PC-9 (cell line): ENCODE measurements around the gene NF1.

Experiments
- EZH2 ChIP-seq: fragments of 200-600 bp; sonication (generic); IDR thresholded peaks from 2 replicates; pipeline ENCODE4 v1.8.0; 2017; ENCODE audit warnings: antibody characterized with exemption, low read depth
- TF ChIP-seq, protein P1 (sequence below): fragments of 200-600 bp; sonication (generic); conservative IDR thresholded peaks from 2 replicates; pipeline ENCODE4 v1.6.1; 2017; ENCODE audit warnings: mixed run types, antibody characterized with exemption, mild to moderate bottlenecking, moderate library complexity

DNA sequence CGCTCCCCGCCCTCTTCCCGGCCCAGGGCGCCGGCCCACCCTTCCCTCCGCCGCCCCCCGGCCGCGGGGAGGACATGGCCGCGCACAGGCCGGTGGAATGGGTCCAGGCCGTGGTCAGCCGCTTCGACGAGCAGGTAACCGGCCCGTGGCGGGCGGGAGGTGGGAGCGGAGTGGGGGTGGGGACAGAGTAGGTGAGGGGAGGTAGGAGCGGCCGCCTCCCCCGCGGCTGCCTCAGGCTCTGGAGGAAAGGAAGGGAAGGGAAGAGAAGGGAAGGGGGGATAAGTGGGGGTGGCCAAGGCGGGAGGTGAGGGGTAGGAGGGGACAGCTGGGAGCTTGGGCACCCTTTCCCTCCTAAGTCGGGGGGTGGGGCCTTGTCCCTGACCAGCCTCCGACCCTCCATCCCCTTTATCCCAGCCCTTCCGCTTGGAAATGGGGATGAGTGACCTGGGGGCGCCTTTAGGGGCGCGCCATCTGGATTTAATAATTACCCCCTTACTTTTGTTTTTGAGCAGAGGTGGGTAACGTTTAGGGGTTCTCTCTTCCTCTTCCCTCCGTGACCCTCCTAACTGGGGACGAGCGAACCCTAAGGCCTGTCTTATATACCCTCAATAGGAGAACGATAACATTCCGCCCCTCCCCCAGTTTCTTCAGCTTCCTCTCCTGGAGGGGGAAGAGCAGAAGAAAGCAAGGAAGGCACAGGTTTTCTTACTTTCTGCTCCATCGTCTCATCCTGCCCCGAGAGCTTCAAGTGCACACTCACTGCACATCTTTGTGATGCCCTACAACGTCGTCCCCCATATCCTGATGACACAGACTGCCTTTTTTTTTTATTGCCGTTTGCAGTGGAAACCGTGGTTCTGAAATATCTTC lies 694 bp downstream of the NF1 start:
- TF ChIP-seq, protein P1, sequence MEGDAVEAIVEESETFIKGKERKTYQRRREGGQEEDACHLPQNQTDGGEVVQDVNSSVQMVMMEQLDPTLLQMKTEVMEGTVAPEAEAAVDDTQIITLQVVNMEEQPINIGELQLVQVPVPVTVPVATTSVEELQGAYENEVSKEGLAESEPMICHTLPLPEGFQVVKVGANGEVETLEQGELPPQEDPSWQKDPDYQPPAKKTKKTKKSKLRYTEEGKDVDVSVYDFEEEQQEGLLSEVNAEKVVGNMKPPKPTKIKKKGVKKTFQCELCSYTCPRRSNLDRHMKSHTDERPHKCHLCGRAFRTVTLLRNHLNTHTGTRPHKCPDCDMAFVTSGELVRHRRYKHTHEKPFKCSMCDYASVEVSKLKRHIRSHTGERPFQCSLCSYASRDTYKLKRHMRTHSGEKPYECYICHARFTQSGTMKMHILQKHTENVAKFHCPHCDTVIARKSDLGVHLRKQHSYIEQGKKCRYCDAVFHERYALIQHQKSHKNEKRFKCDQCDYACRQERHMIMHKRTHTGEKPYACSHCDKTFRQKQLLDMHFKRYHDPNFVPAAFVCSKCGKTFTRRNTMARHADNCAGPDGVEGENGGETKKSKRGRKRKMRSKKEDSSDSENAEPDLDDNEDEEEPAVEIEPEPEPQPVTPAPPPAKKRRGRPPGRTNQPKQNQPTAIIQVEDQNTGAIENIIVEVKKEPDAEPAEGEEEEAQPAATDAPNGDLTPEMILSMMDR = no peak
- TF ChIP-seq EZH2 = no peak
